ENCODE measurements around the gene WIPF1.

Gene WIPF1

GRCh38 chr2:174605687-174606086 is 8.1 kb upstream of the WIPF1 start:
- H3K27ac ChIP-seq, result no peak overlapping the region
- TF ChIP-seq ZFX (IDR thresholded peaks at IDR 0.05), result no peak
- TF ChIP-seq CTCF (conservative IDR thresholded peaks at IDR 0.05), result peak; percentile 59

GRCh38 chr2:174603280-174603679 is 5.7 kb upstream of the WIPF1 start:
- TF ChIP-seq CTCF (conservative IDR thresholded peaks at IDR 0.05), result peak; percentile 67
- TF ChIP-seq ZFX (IDR thresholded peaks at IDR 0.05), result no peak
- no peak overlapping the region for H3K27ac ChIP-seq

GRCh38 chr2:174602745-174603144 is 5.1 kb upstream of the WIPF1 start:
- no peak overlapping the region for H3K27ac ChIP-seq
- no peak for TF ChIP-seq ZFX (IDR thresholded peaks at IDR 0.05)
- TF ChIP-seq CTCF (conservative IDR thresholded peaks at IDR 0.05), result no peak

- TF ChIP-seq CTCF (conservative IDR thresholded peaks at IDR 0.05) (no peak), ZFX (IDR thresholded peaks at IDR 0.05) (no peak)
- H3K27ac ChIP-seq, result no peak overlapping the region
Observed at GRCh38 chr2:174600349-174600748, 2.7 kb upstream of the WIPF1 start.

- no peak overlapping the region for H3K27ac ChIP-seq
- no peak for TF ChIP-seq ZFX (IDR thresholded peaks at IDR 0.05)
- no peak for TF ChIP-seq CTCF (conservative IDR thresholded peaks at IDR 0.05)
Observed at GRCh38 chr2:174599310-174599921, 1.8 kb upstream of the WIPF1 start.

GRCh38 chr2:174597009-174597344 is 627 bp downstream of the WIPF1 start:
- no peak overlapping the region for H3K27ac ChIP-seq
- TF ChIP-seq CTCF (conservative IDR thresholded peaks at IDR 0.05) (no peak), ZFX (IDR thresholded peaks at IDR 0.05) (no peak)

GRCh38 chr2:174595891-174596397 is 1.7 kb downstream of the WIPF1 start:
- TF ChIP-seq ZFX (IDR thresholded peaks at IDR 0.05), result no peak
- no peak for TF ChIP-seq CTCF (conservative IDR thresholded peaks at IDR 0.05)
- H3K27ac ChIP-seq, result no peak overlapping the region

Measured in C4-2B (cell line).